NT2/D1 (cell line): ENCODE results near the gene PPP2R1B.

ENCODE experiments used
- SUZ12 ChIP-seq: IDR thresholded peaks from 2 replicates; pipeline ENCODE4 v1.6.1; 2011; ENCODE audit not compliant: insufficient read length, insufficient read depth; ENCODE audit errors: extremely low read depth
- YY1 ChIP-seq: IDR thresholded peaks from 2 replicates; pipeline ENCODE4 v1.6.1; 2011; ENCODE audit not compliant: insufficient read length, insufficient read depth
- ZNF274 ChIP-seq: IDR thresholded peaks from 2 replicates; pipeline ENCODE4 v1.6.1; 2011; ENCODE audit warnings: mild to moderate bottlenecking, low read depth, low read length

DNA sequence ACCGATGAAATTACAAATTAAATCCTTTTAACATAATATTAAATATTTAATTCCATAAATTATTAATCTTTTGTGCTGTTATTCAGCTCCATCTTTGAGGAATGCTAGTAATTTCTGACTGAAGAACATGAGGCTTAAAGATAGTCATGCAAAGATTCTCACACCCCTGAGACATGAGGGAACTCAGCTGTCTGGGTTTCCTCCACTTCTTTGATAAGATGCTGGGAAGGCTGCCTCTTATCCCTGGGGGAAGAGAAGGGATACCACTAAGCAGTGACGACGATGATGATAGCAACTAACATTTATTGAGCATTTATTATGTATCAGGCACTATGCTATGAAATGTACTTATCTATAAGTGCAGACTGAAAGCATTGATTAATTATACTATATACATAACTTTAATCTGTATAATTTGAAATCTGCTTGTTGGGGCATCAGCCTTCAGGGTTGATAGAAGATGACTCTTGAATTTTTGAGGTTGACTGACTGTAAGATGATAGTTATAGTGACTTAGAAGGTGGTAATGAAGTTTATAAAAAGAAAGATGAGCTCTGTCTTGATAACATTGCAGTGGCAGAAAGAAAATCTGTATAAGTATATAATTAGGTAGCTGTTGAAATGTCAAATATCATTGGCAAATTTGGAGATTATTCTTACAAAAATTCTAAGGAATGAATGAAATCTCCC lies 85.6 kb downstream of the PPP2R1B start:
- no peak for TF ChIP-seq ZNF274
- no peak for TF ChIP-seq SUZ12
- TF ChIP-seq YY1 = no peak
